NCI-H128 (cell line): Measurements from ENCODE around the gene EIF1.
"Not testable (repeated sequence)": the region's sequence is repeated elsewhere in the genome, so short reads cannot be mapped to it uniquely, and the experiment has no call there.

Source experiments
- DNase-seq: peaks from one replicate; lab custom pipeline; 2025; ENCODE audit not compliant: unreplicated experiment; lab: John Stamatoyannopoulos, UW

The EIF1 gene

GRCh38 chr17:41655611-41656111 is 33.0 kb upstream of the EIF1 start:
- DNase-seq = no peak

GRCh38 chr17:41656249-41657023 is 32.2 kb upstream of the EIF1 start:
- DNase-seq = no peak

- DNase-seq = no peak
These were observed 31.4 kb upstream of the EIF1 start for GRCh38 chr17:41657176-41657754.

- DNase-seq = no peak
These were observed 30.7 kb upstream of the EIF1 start for GRCh38 chr17:41657936-41658335.

GRCh38 chr17:41658846-41659245 is 29.8 kb upstream of the EIF1 start:
- no peak for DNase-seq

- no peak for DNase-seq
These were observed 29.1 kb upstream of the EIF1 start for GRCh38 chr17:41659427-41660212.

- no peak for DNase-seq
These were observed 28.4 kb upstream of the EIF1 start for GRCh38 chr17:41660221-41660711.

GRCh38 chr17:41663451-41664171 is 25.1 kb upstream of the EIF1 start:
- no peak for DNase-seq

GRCh38 chr17:41664172-41664457 is 24.6 kb upstream of the EIF1 start:
- DNase-seq = no peak

GRCh38 chr17:41664587-41665565 is 23.8 kb upstream of the EIF1 start:
- no peak for DNase-seq

GRCh38 chr17:41665566-41666236 is 23.0 kb upstream of the EIF1 start:
- peak; percentile 69 for DNase-seq

- DNase-seq = peak; percentile 22
These were observed 22.4 kb upstream of the EIF1 start for GRCh38 chr17:41666237-41666641.

GRCh38 chr17:41666708-41667279 is 21.9 kb upstream of the EIF1 start:
- peak; percentile 57 for DNase-seq

- no peak for DNase-seq
These were observed 21.2 kb upstream of the EIF1 start for GRCh38 chr17:41667280-41668041.

GRCh38 chr17:41672153-41672552 is 16.5 kb upstream of the EIF1 start:
- DNase-seq = no peak

- DNase-seq = not testable (repeated sequence)
These were observed 13.3 kb upstream of the EIF1 start for GRCh38 chr17:41675157-41676057.

- no peak for DNase-seq
These were observed 12.6 kb upstream of the EIF1 start for GRCh38 chr17:41676058-41676419.
